HG03066 (cell line): ENCODE measurements around the gene DHX30.
"Not testable (repeated sequence)": the region's sequence is repeated elsewhere in the genome, so short reads cannot be mapped to it uniquely, and the experiment has no call there.

Experiments used
- ATAC-seq: cut with Tn5 transposase; IDR thresholded peaks from one replicate; pipeline ENCODE4 v1.9.1; 2021; ENCODE audit warnings: low read depth; ENCODE audit not compliant: unreplicated experiment

Gene DHX30

GRCh38 chr3:47802734-47803479 lies at the start of gene DHX30:
DHX30 (plus strand) TSS chr3:47803138; CDS start chr3:47810684, 7,546 bp downstream.
- ATAC-seq: peak; percentile 88

- ATAC-seq: no peak
These were observed 44.5 kb upstream of the DHX30 start for GRCh38 chr3:47758261-47759025.

GRCh38 chr3:47760207-47760606 lies 42.7 kb upstream of the DHX30 start:
- not testable (repeated sequence) for ATAC-seq

GRCh38 chr3:47761046-47761445 lies 41.9 kb upstream of the DHX30 start:
- no peak for ATAC-seq

GRCh38 chr3:47762233-47762632 lies 40.7 kb upstream of the DHX30 start:
- no peak for ATAC-seq

- no peak for ATAC-seq
These were observed 36.8 kb upstream of the DHX30 start for GRCh38 chr3:47766186-47766585.

- no peak for ATAC-seq
These were observed 30.9 kb upstream of the DHX30 start for GRCh38 chr3:47772047-47772446.

- no peak for ATAC-seq
These were observed 30.1 kb upstream of the DHX30 start for GRCh38 chr3:47772788-47773187.

GRCh38 chr3:47778746-47779145 lies 24.2 kb upstream of the DHX30 start:
- ATAC-seq: no peak

GRCh38 chr3:47780741-47781684 lies 21.9 kb upstream of the DHX30 start:
- peak; percentile 34 for ATAC-seq

GRCh38 chr3:47781685-47782445 lies 21.1 kb upstream of the DHX30 start, which contains the start of gene SMARCC1:
SMARCC1 (minus strand) TSS chr3:47781893; CDS start chr3:47781797, 96 bp downstream.
- ATAC-seq: peak; percentile 73

- ATAC-seq: no peak
These were observed 20.3 kb upstream of the DHX30 start for GRCh38 chr3:47782446-47783308.

- no peak for ATAC-seq
These were observed 19.3 kb upstream of the DHX30 start for GRCh38 chr3:47783673-47784072.

- no peak for ATAC-seq
These were observed 11.6 kb upstream of the DHX30 start for GRCh38 chr3:47791193-47791855.

GRCh38 chr3:47792699-47793098 lies 10.2 kb upstream of the DHX30 start:
- ATAC-seq: no peak

GRCh38 chr3:47794544-47794943 lies 8.4 kb upstream of the DHX30 start:
- no peak for ATAC-seq

- no peak for ATAC-seq
These were observed 3.2 kb upstream of the DHX30 start for GRCh38 chr3:47799733-47800132.

- ATAC-seq: no peak
These were observed 615 bp downstream of the DHX30 start for GRCh38 chr3:47803480-47804025.
